PC-3 (cell line): Measurements from ENCODE around the gene EXD2. TPM values are rescaled to one million over a fixed set of nuclear protein-coding genes. Genes with fewer than 3 reads are reported as not detected.

Experiments used
- ATAC-seq: fragments of 200-7000 bp; cut with Tn5 transposase; 2 replicates; pipeline ENCODE4 v1.9.1; 2020; ENCODE audit warnings: mild to moderate bottlenecking, moderate library complexity
- BruUV-seq: library from RNA; stranded (reverse); fragments of 400-500 nt; replicated peaks from 2 replicates; lab custom pipeline; 2021; lab: Mats Ljungman, UMichigan
- CTCF ChIA-PET: fragments of 300-600 bp; sonication (Branson Sonifier 250); formaldehyde crosslinking; loops from one replicate; lab custom pipeline; 2022; ENCODE audit warnings: antibody characterized with exemption; lab: Charles Lee
- POLR2A ChIA-PET: fragments of 300-600 bp; sonication (Branson Sonifier 250); formaldehyde crosslinking; loops from one replicate; lab custom pipeline; 2022; ENCODE audit warnings: antibody characterized with exemption; ENCODE audit not compliant: unreplicated experiment; lab: Charles Lee
- DNase-seq: peaks from one replicate; pipeline ENCODE4 v3.0.0-alpha.2; 2015
- H2AFZ ChIP-seq: fragments of 300-600 bp; sonication (generic); 2 replicates; pipeline ENCODE4 v1.6.0; 2016; ENCODE audit warnings: antibody characterized with exemption, low read length
- H3F3A ChIP-seq: fragments of 300-600 bp; sonication (generic); one replicate; pipeline ENCODE4 v1.6.0; 2017; ENCODE audit warnings: antibody characterized with exemption, low read length, control low read depth, mild to moderate bottlenecking; ENCODE audit not compliant: unreplicated experiment
- H3K27ac ChIP-seq: fragments of 300-600 bp; sonication (generic); 2 replicates; pipeline ENCODE4 v1.5.1; 2016; ENCODE audit warnings: mild to moderate bottlenecking, low read length
- H3K27me3 ChIP-seq: fragments of 300-600 bp; sonication (generic); 2 replicates; pipeline ENCODE4 v1.6.1; 2016; ENCODE audit warnings: low read length, mixed read lengths
- H3K36me3 ChIP-seq: fragments of 300-600 bp; sonication (generic); 2 replicates; pipeline ENCODE4 v1.6.1; 2016; ENCODE audit warnings: low read depth, mixed run types, low read length, mixed read lengths
- H3K4me1 ChIP-seq: fragments of 300-600 bp; sonication (generic); 2 replicates; pipeline ENCODE4 v1.5.1; 2016; ENCODE audit warnings: low read length; ENCODE audit not compliant: insufficient read depth
- H3K4me2 ChIP-seq: fragments of 300-600 bp; sonication (generic); 2 replicates; pipeline ENCODE4 v1.6.0; 2016; ENCODE audit warnings: low read length
- H3K4me3 ChIP-seq: fragments of 300-600 bp; sonication (generic); 2 replicates; pipeline ENCODE4 v1.5.1; 2016; ENCODE audit warnings: mild to moderate bottlenecking, low read length, mixed read lengths
- H3K79me2 ChIP-seq: fragments of 300-600 bp; sonication (generic); 2 replicates; pipeline ENCODE4 v1.6.1; 2017; ENCODE audit warnings: low read length, mixed read lengths
- H3K9ac ChIP-seq: fragments of 300-600 bp; sonication (generic); 2 replicates; pipeline ENCODE4 v1.6.0; 2016; ENCODE audit warnings: mild to moderate bottlenecking, low read length
- H3K9me2 ChIP-seq: fragments of 300-600 bp; sonication (generic); replicated peaks from 2 replicates; pipeline ENCODE4 v1.6.1; 2016; ENCODE audit warnings: mixed run types, low read length, mixed read lengths
- H3K9me3 ChIP-seq: fragments of 300-600 bp; sonication (generic); 2 replicates; pipeline ENCODE4 v1.6.1; 2016; ENCODE audit warnings: low read length, mixed read lengths
- H4K20me1 ChIP-seq: fragments of 300-600 bp; sonication (generic); 2 replicates; pipeline ENCODE4 v1.6.1; 2016; ENCODE audit warnings: low read length, mixed read lengths
- EZH2 ChIP-seq: fragments of 300-600 bp; sonication (generic); IDR thresholded peaks from one replicate; pipeline ENCODE4 v1.6.1; 2017; ENCODE audit warnings: antibody characterized with exemption, mild to moderate bottlenecking, low read length; ENCODE audit not compliant: unreplicated experiment
- EZH2phosphoT487 ChIP-seq: fragments of 300-600 bp; sonication (generic); IDR thresholded peaks from 2 replicates; pipeline ENCODE4 v1.6.1; 2018; ENCODE audit warnings: mild to moderate bottlenecking, antibody characterized with exemption, low read length, borderline replicate concordance
- intact Hi-C: fragments of 100-400 bp; cut with micrococcal nuclease; formaldehyde crosslinking; loops from 2 replicates; pipeline ENCODE4 v1.9.0; 2023
- total RNA-seq: library from RNA; depleted of rRNA; stranded (reverse); fragments of >200 nt; gene quantifications from 2 replicates; pipeline ENCODE4 v1.2.3, GENCODE V29; 2014; rRNA removed
- TF ChIP-seq, protein P1 (sequence below): fragments of 300-600 bp; sonication (generic); conservative IDR thresholded peaks from 2 replicates; pipeline ENCODE4 v1.5.1; 2017; ENCODE audit warnings: antibody characterized with exemption, low read depth, mild to moderate bottlenecking, low read length

The EXD2 gene
- total RNA-seq, 1 experiment from 2014 or later, result 19.9 TPM

- ChIA-PET CTCF (no interaction called here), POLR2A (no interaction called here)
- H3F3A ChIP-seq, result no peaks in the 10 kb centered on the region
- H3K9me2 ChIP-seq, result no peaks in the 10 kb centered on the region
- H3K27ac ChIP-seq, result no peak overlapping the region
- H3K79me2 ChIP-seq, result no peaks in the 10 kb centered on the region
- H3K9me3 ChIP-seq, result no peaks in the 10 kb centered on the region
- DNase-seq (no peak), ATAC-seq (no peak)
- no peaks in the 10 kb centered on the region for H3K36me3 ChIP-seq
- H3K4me1 ChIP-seq, result no peaks in the 10 kb centered on the region
- BruUV-seq, result no TSS peak
- intact Hi-C loops, result no loop called here
- H3K9ac ChIP-seq, result no peak overlapping the region
- H3K4me2 ChIP-seq, result no peak overlapping the region
- no peak for TF ChIP-seq EZH2
- TF ChIP-seq, protein P1, sequence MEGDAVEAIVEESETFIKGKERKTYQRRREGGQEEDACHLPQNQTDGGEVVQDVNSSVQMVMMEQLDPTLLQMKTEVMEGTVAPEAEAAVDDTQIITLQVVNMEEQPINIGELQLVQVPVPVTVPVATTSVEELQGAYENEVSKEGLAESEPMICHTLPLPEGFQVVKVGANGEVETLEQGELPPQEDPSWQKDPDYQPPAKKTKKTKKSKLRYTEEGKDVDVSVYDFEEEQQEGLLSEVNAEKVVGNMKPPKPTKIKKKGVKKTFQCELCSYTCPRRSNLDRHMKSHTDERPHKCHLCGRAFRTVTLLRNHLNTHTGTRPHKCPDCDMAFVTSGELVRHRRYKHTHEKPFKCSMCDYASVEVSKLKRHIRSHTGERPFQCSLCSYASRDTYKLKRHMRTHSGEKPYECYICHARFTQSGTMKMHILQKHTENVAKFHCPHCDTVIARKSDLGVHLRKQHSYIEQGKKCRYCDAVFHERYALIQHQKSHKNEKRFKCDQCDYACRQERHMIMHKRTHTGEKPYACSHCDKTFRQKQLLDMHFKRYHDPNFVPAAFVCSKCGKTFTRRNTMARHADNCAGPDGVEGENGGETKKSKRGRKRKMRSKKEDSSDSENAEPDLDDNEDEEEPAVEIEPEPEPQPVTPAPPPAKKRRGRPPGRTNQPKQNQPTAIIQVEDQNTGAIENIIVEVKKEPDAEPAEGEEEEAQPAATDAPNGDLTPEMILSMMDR, result no peak
- TF ChIP-seq EZH2phosphoT487, result no peak
- H3K4me3 ChIP-seq, result no peak overlapping the region
- H4K20me1 ChIP-seq, result no peaks in the 10 kb centered on the region
- H3K27me3 ChIP-seq, result 0 out of 2 replicates have a peak, but pooled peaks cover 3% of the 10 kb centered on the region
- H2AFZ ChIP-seq, result no peak overlapping the region
Observed at GRCh38 chr14:69291891-69292561, 100.7 kb downstream of the EXD2 start.

Other genes with a start within 250 kb of the EXD2 start
- gene ACTN1, start 212.2 kb upstream of the EXD2 start, total RNA-seq, result 303 and 400 TPM in 2 replicates
- 17.5 and 21.0 TPM in 2 replicates for gene DCAF5, start 38.4 kb upstream of the EXD2 start, total RNA-seq
- gene GALNT16, start 68.7 kb downstream of the EXD2 start, total RNA-seq, result 0.17 and 0.33 TPM in 2 replicates
- 128 and 132 TPM in 2 replicates for gene ERH, start 206.8 kb downstream of the EXD2 start, total RNA-seq
- gene SLC39A9, start 207.2 kb downstream of the EXD2 start, total RNA-seq, result 74.9 and 80.8 TPM in 2 replicates